HepG2 (cell line): ENCODE data around the gene BCKDHA. TPM values are rescaled to one million over a fixed set of nuclear protein-coding genes. Genes with fewer than 3 reads are reported as not detected.

Source experiments
- ATAC-seq: fragments of 200-7000 bp; cut with Tn5 transposase; 3 replicates; pipeline ENCODE4 v1.9.1; 2020; ENCODE audit warnings: mild to moderate bottlenecking, moderate library complexity
- BruUV-seq: library from RNA; stranded (reverse); fragments of 400-500 nt; replicated peaks from 2 replicates; lab custom pipeline; 2021; lab: Mats Ljungman, UMichigan
- CTCF ChIA-PET: fragments of 300-600 bp; formaldehyde crosslinking; extraction: SDS; loops from one replicate; lab custom pipeline; 2021; ENCODE audit warnings: low total read pairs, inconsistent platforms, low intra/inter-chr PET ratio; lab: Yijun Ruan, JAX
- POLR2A ChIA-PET: fragments of 350-600 bp; sonication (Branson Sonifier 250); formaldehyde crosslinking; loops from one replicate; lab custom pipeline; 2020; ENCODE audit warnings: antibody characterized with exemption, inconsistent platforms; lab: Yijun Ruan, JAX
- DNase-seq: peaks from one replicate; pipeline ENCODE4 v3.0.0-alpha.2; 2015; ENCODE audit warnings: low spot score
- FAIRE-seq: peaks from 3 replicates; lab custom pipeline; 2011; peaks lifted over from hg19 to GRCh38; lab: Jason Lieb, UNC
- H2AFZ ChIP-seq: one replicate; pipeline ENCODE4 v1.6.1; 2011; ENCODE audit warnings: low read length, inconsistent platforms
- H3K27ac ChIP-seq: fragments of 300-600 bp; 3 replicates; pipeline ENCODE4 v1.8.0; 2011; ENCODE audit warnings: mixed run types, mild to moderate bottlenecking, mixed read lengths, low read length, inconsistent platforms; ENCODE audit not compliant: insufficient read depth; ENCODE audit errors: extremely low read length
- H3K27me3 ChIP-seq, 2 experiments: fragments of 200-600 bp in 1 of 2; 2 replicates in 1 of 2; 3 replicates in 1 of 2; pipeline versions ENCODE4 v1.6.0 to v1.8.0; 2011; ENCODE audit warnings: low read length in 2 of 2, mild to moderate bottlenecking in 2 of 2, moderate library complexity in 2 of 2, inconsistent platforms in 1 of 2; ENCODE audit not compliant: insufficient read depth in 2 of 2, control insufficient read depth in 1 of 2
- H3K36me3 ChIP-seq, 2 experiments: fragments of 200-600 bp in 1 of 2; replicated peaks in 1 of 2; 2 replicates in 1 of 2; 3 replicates in 1 of 2; pipeline versions ENCODE4 v1.5.1 to v1.8.0; 2011; ENCODE audit warnings: low read length in 2 of 2, inconsistent platforms in 1 of 2; ENCODE audit not compliant: insufficient read depth in 2 of 2, control insufficient read depth in 1 of 2
- H3K4me1 ChIP-seq: 2 replicates; pipeline ENCODE4 v1.5.1; 2012; ENCODE audit warnings: low read length, inconsistent platforms; ENCODE audit not compliant: insufficient read depth
- H3K4me2 ChIP-seq: 2 replicates; pipeline ENCODE4 v1.6.0; 2011; ENCODE audit warnings: low read depth, low read length, inconsistent platforms
- H3K4me3 ChIP-seq, 3 experiments: fragments of 200-600 bp in 1 of 3; sonication (generic), shearing (Covaris generic) in 1 of 3; replicated peaks in 1 of 3; 2 replicates each; pipeline ENCODE4 v1.5.1; 2011 to 2016; ENCODE audit warnings: low read length in 3 of 3, inconsistent platforms in 2 of 3, low read depth in 2 of 3, mild to moderate bottlenecking in 2 of 3, control low read depth in 1 of 3, mixed read lengths in 1 of 3; ENCODE audit not compliant: insufficient read depth in 1 of 3
- H3K79me2 ChIP-seq: one replicate; pipeline ENCODE4 v1.6.1; 2011; ENCODE audit warnings: low read length, inconsistent platforms; ENCODE audit not compliant: insufficient read depth
- H3K9ac ChIP-seq: 2 replicates; pipeline ENCODE4 v1.6.0; 2011; ENCODE audit warnings: mild to moderate bottlenecking, low read depth, low read length, inconsistent platforms; ENCODE audit not compliant: insufficient read depth
- H3K9me3 ChIP-seq: 2 replicates; pipeline ENCODE4 v1.5.1; 2012; ENCODE audit warnings: mild to moderate bottlenecking, low read length
- H4K20me1 ChIP-seq: 2 replicates; pipeline ENCODE4 v1.6.0; 2011; ENCODE audit warnings: inconsistent platforms, mild to moderate bottlenecking, low read length, moderate library complexity; ENCODE audit not compliant: insufficient read depth
- RXRA ChIP-seq: sonication (generic); formaldehyde crosslinking; IDR thresholded peaks from 2 replicates; pipeline ENCODE4 v1.5.1; 2020; ENCODE audit warnings: missing genetic modification reagents
- SNAPC5 ChIP-seq: sonication (generic); formaldehyde crosslinking; IDR thresholded peaks from 2 replicates; pipeline ENCODE4 v1.8.1; 2023; ENCODE audit warnings: mild to moderate bottlenecking, missing genetic modification reagents, borderline replicate concordance
- TBX2 ChIP-seq: sonication (generic); formaldehyde crosslinking; IDR thresholded peaks from 2 replicates; pipeline ENCODE4 v1.5.0; 2020; ENCODE audit warnings: missing genetic modification reagents, mild to moderate bottlenecking, borderline replicate concordance
- TFDP2 ChIP-seq: sonication (generic); formaldehyde crosslinking; IDR thresholded peaks from 2 replicates; pipeline ENCODE4 v1.4.0; 2020; ENCODE audit warnings: missing genetic modification reagents
- ZNF331 ChIP-seq: sonication (generic); formaldehyde crosslinking; IDR thresholded peaks from 2 replicates; pipeline ENCODE4 v1.4.0; 2020; ENCODE audit warnings: missing genetic modification reagents
- ZNF747 ChIP-seq: sonication (generic); formaldehyde crosslinking; IDR thresholded peaks from 2 replicates; pipeline ENCODE4 v1.8.1; 2023; ENCODE audit warnings: missing genetic modification reagents, mild to moderate bottlenecking, borderline replicate concordance
- WGBS: methylation state at CpG from one replicate; pipeline ENCODE4 v1.1.6; 2017; ENCODE audit warnings: low lambda C conversion rate; 5-methylcytosine and 5-hydroxymethylcytosine counted together
- in situ Hi-C: cut with HindIII; loops from 2 replicates; pipeline ENCODE4 v1.10.0; 2017; ENCODE audit warnings: low pct_unique_long_range_greater_than_20kb; ENCODE audit not compliant: extremely low pct_ligation_motif_present
- intact Hi-C: fragments of 100-400 bp; cut with micrococcal nuclease; formaldehyde crosslinking; loops from one replicate; pipeline ENCODE4 v1.10.0; 2022; ENCODE audit not compliant: unreplicated experiment
- polyA plus RNA-seq, 8 experiments: library from polyadenylated mRNA; depleted of rRNA in 3 of 8; stranded (reverse) in 7 of 8; unstranded in 1 of 8; fragments of >200 nt; fragmentation: Illumina TruSeq in 4 of 8; extraction: Trizol in 4 of 8; gene quantifications; 2 replicates each; pipeline versions ENCODE4 v1.2.1 to v1.2.3, GENCODE V29; 2011 to 2016; ENCODE audit warnings: low read depth in 4 of 8, missing spikeins in 1 of 8, mixed read lengths in 1 of 8; ENCODE audit not compliant: insufficient read depth in 1 of 8
- total RNA-seq, 5 experiments: library from RNA; depleted of rRNA; stranded (reverse); fragments of >200 nt; fragmentation: Illumina TruSeq; extraction: Trizol; gene quantifications; 2 replicates each; pipeline ENCODE4 v1.2.3, GENCODE V29; 2016; ENCODE audit warnings: low read depth in 1 of 5
- TF ChIP-seq, protein P1 (sequence below): sonication (generic); formaldehyde crosslinking; IDR thresholded peaks from 2 replicates; pipeline ENCODE4 v1.9.0; 2022; ENCODE audit warnings: missing genetic modification reagents, mild to moderate bottlenecking, borderline replicate concordance
- TF ChIP-seq, protein P2 (sequence below), 2 experiments: IDR thresholded peaks; 2 replicates each; pipeline ENCODE4 v1.6.1; 2011 to 2012; ENCODE audit warnings: low read length in 2 of 2, borderline replicate concordance in 1 of 2, low read depth in 1 of 2, mild to moderate bottlenecking in 1 of 2, moderate library complexity in 1 of 2
- TF ChIP-seq, protein P3 (sequence below): sonication (generic); formaldehyde crosslinking; IDR thresholded peaks from 2 replicates; pipeline ENCODE4 v1.4.0; 2020; ENCODE audit warnings: missing genetic modification reagents, borderline replicate concordance

The BCKDHA gene
- total and polyA plus RNA-seq, 2 of the 13 experiments (the other 11 are each of a cell fraction or from before 2014, with no cell fraction given): 11.8 to 31.5 TPM

DNA sequence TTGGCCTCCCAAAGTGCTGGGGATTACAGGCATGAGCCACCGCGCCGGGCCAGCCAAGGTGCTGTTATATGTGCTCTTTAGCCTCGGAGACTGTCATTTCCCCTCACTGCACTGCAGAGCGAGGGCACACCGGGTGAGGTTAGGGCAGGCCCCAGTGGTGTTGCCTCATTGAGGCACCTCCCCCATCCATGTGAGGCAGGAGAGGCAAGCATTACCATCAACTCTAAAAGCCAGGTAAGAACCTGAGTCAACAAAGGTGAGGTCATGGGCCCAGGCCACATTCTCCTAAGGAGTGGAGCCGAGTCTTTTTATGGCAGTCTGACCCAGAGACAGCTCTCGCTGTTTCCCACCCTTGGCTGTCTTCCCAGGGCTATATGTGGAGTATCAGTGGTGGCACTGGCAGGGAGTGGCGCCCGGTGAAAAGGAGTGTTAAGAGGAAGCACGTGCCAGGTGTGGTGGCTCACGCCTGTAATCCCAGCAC, 18.6 kb downstream of the BCKDHA start:
- ChIA-PET POLR2A (no interaction called here), CTCF (no interaction called here)
- Histone ChIP-seq H3K27me3 (no peaks in the 10 kb centered on the region), H3K79me2 (no peaks in the 10 kb centered on the region), H3K9ac (no peak overlapping the region), H3K4me2 (no peak overlapping the region), H4K20me1 (no peaks in the 10 kb centered on the region), H3K4me3 (no peak overlapping the region), H3K27ac (no peak overlapping the region), H3K9me3 (no peaks in the 10 kb centered on the region), H3K36me3 (peaks cover 17 to 34% of the 10 kb centered on the region in 2 experiments; a peak in 4 of 5 replicates), H3K4me1 (peaks cover 7% of the 10 kb centered on the region), H2AFZ (no peak overlapping the region)
- BruUV-seq: no TSS peak
- intact Hi-C loops: no loop called here
- in situ Hi-C loops: no loop called here
- WGBS: over 99% methylated on average over 9 of the region's 12 CpGs
- no peak for DNase-seq
- no peak for ATAC-seq
- FAIRE-seq: no peak
- TF ChIP-seq TBX2 (no peak), TFDP2 (CRISPR knock-in tag) (no peak), RXRA (CRISPR knock-in tag) (no peak), ZNF331 (CRISPR knock-in tag) (no peak), ZNF747 (CRISPR knock-in tag) (no peak), SNAPC5 (CRISPR knock-in tag) (no peak)
- TF ChIP-seq, protein P1, sequence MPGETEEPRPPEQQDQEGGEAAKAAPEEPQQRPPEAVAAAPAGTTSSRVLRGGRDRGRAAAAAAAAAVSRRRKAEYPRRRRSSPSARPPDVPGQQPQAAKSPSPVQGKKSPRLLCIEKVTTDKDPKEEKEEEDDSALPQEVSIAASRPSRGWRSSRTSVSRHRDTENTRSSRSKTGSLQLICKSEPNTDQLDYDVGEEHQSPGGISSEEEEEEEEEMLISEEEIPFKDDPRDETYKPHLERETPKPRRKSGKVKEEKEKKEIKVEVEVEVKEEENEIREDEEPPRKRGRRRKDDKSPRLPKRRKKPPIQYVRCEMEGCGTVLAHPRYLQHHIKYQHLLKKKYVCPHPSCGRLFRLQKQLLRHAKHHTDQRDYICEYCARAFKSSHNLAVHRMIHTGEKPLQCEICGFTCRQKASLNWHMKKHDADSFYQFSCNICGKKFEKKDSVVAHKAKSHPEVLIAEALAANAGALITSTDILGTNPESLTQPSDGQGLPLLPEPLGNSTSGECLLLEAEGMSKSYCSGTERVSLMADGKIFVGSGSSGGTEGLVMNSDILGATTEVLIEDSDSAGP (CRISPR knock-in tag): no peak
- TF ChIP-seq, protein P2, sequence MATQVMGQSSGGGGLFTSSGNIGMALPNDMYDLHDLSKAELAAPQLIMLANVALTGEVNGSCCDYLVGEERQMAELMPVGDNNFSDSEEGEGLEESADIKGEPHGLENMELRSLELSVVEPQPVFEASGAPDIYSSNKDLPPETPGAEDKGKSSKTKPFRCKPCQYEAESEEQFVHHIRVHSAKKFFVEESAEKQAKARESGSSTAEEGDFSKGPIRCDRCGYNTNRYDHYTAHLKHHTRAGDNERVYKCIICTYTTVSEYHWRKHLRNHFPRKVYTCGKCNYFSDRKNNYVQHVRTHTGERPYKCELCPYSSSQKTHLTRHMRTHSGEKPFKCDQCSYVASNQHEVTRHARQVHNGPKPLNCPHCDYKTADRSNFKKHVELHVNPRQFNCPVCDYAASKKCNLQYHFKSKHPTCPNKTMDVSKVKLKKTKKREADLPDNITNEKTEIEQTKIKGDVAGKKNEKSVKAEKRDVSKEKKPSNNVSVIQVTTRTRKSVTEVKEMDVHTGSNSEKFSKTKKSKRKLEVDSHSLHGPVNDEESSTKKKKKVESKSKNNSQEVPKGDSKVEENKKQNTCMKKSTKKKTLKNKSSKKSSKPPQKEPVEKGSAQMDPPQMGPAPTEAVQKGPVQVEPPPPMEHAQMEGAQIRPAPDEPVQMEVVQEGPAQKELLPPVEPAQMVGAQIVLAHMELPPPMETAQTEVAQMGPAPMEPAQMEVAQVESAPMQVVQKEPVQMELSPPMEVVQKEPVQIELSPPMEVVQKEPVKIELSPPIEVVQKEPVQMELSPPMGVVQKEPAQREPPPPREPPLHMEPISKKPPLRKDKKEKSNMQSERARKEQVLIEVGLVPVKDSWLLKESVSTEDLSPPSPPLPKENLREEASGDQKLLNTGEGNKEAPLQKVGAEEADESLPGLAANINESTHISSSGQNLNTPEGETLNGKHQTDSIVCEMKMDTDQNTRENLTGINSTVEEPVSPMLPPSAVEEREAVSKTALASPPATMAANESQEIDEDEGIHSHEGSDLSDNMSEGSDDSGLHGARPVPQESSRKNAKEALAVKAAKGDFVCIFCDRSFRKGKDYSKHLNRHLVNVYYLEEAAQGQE (IDR thresholded peaks at IDR 0.05; ENCODE audit: borderline replicate concordance in 1 of 2, low read depth in 1 of 2, low read length in 2 of 2): no peak
- TF ChIP-seq, protein P3, sequence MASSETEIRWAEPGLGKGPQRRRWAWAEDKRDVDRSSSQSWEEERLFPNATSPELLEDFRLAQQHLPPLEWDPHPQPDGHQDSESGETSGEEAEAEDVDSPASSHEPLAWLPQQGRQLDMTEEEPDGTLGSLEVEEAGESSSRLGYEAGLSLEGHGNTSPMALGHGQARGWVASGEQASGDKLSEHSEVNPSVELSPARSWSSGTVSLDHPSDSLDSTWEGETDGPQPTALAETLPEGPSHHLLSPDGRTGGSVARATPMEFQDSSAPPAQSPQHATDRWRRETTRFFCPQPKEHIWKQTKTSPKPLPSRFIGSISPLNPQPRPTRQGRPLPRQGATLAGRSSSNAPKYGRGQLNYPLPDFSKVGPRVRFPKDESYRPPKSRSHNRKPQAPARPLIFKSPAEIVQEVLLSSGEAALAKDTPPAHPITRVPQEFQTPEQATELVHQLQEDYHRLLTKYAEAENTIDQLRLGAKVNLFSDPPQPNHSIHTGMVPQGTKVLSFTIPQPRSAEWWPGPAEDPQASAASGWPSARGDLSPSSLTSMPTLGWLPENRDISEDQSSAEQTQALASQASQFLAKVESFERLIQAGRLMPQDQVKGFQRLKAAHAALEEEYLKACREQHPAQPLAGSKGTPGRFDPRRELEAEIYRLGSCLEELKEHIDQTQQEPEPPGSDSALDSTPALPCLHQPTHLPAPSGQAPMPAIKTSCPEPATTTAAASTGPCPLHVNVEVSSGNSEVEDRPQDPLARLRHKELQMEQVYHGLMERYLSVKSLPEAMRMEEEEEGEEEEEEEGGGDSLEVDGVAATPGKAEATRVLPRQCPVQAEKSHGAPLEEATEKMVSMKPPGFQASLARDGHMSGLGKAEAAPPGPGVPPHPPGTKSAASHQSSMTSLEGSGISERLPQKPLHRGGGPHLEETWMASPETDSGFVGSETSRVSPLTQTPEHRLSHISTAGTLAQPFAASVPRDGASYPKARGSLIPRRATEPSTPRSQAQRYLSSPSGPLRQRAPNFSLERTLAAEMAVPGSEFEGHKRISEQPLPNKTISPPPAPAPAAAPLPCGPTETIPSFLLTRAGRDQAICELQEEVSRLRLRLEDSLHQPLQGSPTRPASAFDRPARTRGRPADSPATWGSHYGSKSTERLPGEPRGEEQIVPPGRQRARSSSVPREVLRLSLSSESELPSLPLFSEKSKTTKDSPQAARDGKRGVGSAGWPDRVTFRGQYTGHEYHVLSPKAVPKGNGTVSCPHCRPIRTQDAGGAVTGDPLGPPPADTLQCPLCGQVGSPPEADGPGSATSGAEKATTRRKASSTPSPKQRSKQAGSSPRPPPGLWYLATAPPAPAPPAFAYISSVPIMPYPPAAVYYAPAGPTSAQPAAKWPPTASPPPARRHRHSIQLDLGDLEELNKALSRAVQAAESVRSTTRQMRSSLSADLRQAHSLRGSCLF (CRISPR knock-in tag): no peak
